Ovary (tissue), 9 donors: ENCODE results near the gene BRD3. TPM values are rescaled to one million over a fixed set of nuclear protein-coding genes. Genes with fewer than 3 reads are reported as not detected.

Experiments used
- DNase-seq, 5 donors: peaks; one replicate each; pipeline ENCODE4 v3.0.0-alpha.2; 2019 to 2020
- H3K27ac ChIP-seq, 2 donors: fragments of 200-600 bp; one replicate each; pipeline versions ENCODE4 v1.5.1 to v1.8.0; 2019 to 2022
- H3K27me3 ChIP-seq: fragments of 200-600 bp; one replicate; pipeline ENCODE4 v1.8.0; 2022
- H3K36me3 ChIP-seq: fragments of 200-600 bp; sonication (generic); one replicate; pipeline ENCODE4 v1.5.1; 2019
- H3K4me1 ChIP-seq: one replicate; pipeline ENCODE4 v1.8.1; 2013; ENCODE audit warnings: mild to moderate bottlenecking, moderate library complexity; ENCODE audit not compliant: insufficient read depth
- H3K4me3 ChIP-seq: fragments of 200-600 bp; sonication (generic); one replicate; pipeline ENCODE4 v1.5.1; 2017
- H3K9me3 ChIP-seq, 2 donors: fragments of 200-600 bp in 1 of 2; sonication (generic) in 1 of 2; one replicate each; pipeline versions ENCODE4 v1.5.1 to v1.8.1; 2013 to 2019; ENCODE audit warnings: mild to moderate bottlenecking in 1 of 2, moderate library complexity in 1 of 2
- EP300 ChIP-seq: sonication (generic); formaldehyde crosslinking; IDR thresholded peaks from one replicate; pipeline ENCODE4 v1.6.1; 2017; ENCODE audit warnings: antibody characterized with exemption
- POLR2A ChIP-seq: fragments of 450-650 bp; IDR thresholded peaks from one replicate; pipeline ENCODE4 v1.6.1; 2017; ENCODE audit warnings: antibody characterized with exemption, mild to moderate bottlenecking, moderate library complexity
- WGBS, 3 donors: extraction: QIAGEN DNeasy Blood & Tissue Kit in 1 of 3; methylation state at CpG; one replicate each; pipeline versions ENCODE4 v1.1.5 to v1.1.7; 2013 to 2017; 5-methylcytosine and 5-hydroxymethylcytosine counted together
- intact Hi-C, 4 donors: fragments of 100-400 bp; cut with DNase I; formaldehyde crosslinking; loops; one replicate each; pipeline versions ENCODE4 v1.11.0 to v1.15.1; 2022 to 2023
- polyA plus RNA-seq, 2 donors: library from polyadenylated mRNA; stranded (reverse); fragments of 200-250 nt in 1 of 2; fragments of 350-450 nt in 1 of 2; fragmentation: Illumina TruSeq in 1 of 2; extraction: RNeasy Lipid Tissue Mini Kit (QIAGEN cat#74804) in 1 of 2; gene quantifications; one replicate each; pipeline ENCODE4 v1.2.3, GENCODE V29; 2013 to 2014
- total RNA-seq, 7 donors: library from RNA; depleted of rRNA in 2 of 7; stranded (reverse); fragments of >200 nt in 2 of 7; fragmentation: NEBNext Ultra II Directional in 3 of 7; extraction: Animal tissue kit (Norgen Biotek cat#: 25700) in 3 of 7; gene quantifications; one replicate each; pipeline versions ENCODE4 v1.1.0 to v1.2.4, GENCODE V29; 2016 to 2023
- TF ChIP-seq, protein P1 (sequence below), 3 donors: fragments of 450-650 bp in 2 of 3; fragments of 200-600 bp in 1 of 3; IDR thresholded peaks; one replicate each; pipeline versions ENCODE4 v1.5.1 to v1.8.0; 2016 to 2022; ENCODE audit warnings: antibody characterized with exemption in 3 of 3, mild to moderate bottlenecking in 1 of 3
- donor health status: DM: no; HTN: no; CAD: no; lungs with moderate emphysema.
- donor health status: DM: no; HTN: no; CAD: no.
- donor health status: Bipolar disorder and iron deficiency.
- donor health status: DM: yes; HTN: yes; CAD: no.
- donor health status: DM: no; HTN: no; CAD: no.
- donor health status: DM: yes; HTN: yes; CAD: no.

The BRD3 gene
- total and polyA plus RNA-seq, 9 donors, result 14.9 to 52.1 (median 39.2) TPM

DNA sequence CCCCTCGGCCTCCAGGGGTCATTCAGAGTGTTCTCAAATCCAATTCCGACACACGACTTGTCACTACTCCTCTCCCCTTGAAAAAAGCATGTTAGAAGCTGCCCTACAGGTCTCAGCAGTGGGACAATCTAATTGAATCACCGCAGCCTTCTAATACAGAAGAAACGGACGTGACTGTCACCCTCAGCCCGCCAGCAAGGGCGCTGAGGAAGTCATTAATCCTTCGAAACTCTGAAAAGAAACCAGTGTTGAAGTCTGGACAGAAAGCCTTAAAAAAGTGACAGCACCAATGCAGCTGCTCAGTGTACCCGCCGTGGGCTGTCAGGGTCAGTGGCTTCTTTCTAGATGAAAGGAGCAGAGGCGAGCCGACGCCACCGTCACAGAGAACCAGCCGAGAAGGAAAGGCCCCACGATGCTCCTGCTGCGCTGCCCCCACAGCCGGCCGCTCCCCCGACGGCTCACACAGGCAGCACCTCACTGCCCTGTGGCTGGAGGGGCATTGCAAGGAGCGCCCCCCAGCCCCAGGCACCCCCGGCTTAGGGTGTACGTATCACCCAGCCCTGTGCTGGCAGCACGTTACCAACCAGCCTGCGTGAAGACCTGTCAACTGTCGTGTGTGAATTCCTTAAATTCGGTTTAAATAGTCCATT lies 36.9 kb downstream of the BRD3 start:
- peak in 2 of 5 donors; percentile 14 to 19 for DNase-seq
- TF ChIP-seq, protein P1, sequence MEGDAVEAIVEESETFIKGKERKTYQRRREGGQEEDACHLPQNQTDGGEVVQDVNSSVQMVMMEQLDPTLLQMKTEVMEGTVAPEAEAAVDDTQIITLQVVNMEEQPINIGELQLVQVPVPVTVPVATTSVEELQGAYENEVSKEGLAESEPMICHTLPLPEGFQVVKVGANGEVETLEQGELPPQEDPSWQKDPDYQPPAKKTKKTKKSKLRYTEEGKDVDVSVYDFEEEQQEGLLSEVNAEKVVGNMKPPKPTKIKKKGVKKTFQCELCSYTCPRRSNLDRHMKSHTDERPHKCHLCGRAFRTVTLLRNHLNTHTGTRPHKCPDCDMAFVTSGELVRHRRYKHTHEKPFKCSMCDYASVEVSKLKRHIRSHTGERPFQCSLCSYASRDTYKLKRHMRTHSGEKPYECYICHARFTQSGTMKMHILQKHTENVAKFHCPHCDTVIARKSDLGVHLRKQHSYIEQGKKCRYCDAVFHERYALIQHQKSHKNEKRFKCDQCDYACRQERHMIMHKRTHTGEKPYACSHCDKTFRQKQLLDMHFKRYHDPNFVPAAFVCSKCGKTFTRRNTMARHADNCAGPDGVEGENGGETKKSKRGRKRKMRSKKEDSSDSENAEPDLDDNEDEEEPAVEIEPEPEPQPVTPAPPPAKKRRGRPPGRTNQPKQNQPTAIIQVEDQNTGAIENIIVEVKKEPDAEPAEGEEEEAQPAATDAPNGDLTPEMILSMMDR (IDR thresholded peaks at IDR 0.05), result no peak
- TF ChIP-seq EP300 (no peak), POLR2A (no peak)
- Histone ChIP-seq H3K36me3 (no peaks in the 10 kb centered on the region), H3K4me3 (no peak overlapping the region), H3K27ac (no peak overlapping the region), H3K4me1 (peaks cover 4% of the 10 kb centered on the region), H3K27me3 (no peaks in the 10 kb centered on the region), H3K9me3 (no peaks in the 10 kb centered on the region)
- intact Hi-C loops, result no loop called here
- 82 to 86% (median 86%) methylated on average over 29 of the region's 29 CpGs for WGBS, 3 donors

DNA sequence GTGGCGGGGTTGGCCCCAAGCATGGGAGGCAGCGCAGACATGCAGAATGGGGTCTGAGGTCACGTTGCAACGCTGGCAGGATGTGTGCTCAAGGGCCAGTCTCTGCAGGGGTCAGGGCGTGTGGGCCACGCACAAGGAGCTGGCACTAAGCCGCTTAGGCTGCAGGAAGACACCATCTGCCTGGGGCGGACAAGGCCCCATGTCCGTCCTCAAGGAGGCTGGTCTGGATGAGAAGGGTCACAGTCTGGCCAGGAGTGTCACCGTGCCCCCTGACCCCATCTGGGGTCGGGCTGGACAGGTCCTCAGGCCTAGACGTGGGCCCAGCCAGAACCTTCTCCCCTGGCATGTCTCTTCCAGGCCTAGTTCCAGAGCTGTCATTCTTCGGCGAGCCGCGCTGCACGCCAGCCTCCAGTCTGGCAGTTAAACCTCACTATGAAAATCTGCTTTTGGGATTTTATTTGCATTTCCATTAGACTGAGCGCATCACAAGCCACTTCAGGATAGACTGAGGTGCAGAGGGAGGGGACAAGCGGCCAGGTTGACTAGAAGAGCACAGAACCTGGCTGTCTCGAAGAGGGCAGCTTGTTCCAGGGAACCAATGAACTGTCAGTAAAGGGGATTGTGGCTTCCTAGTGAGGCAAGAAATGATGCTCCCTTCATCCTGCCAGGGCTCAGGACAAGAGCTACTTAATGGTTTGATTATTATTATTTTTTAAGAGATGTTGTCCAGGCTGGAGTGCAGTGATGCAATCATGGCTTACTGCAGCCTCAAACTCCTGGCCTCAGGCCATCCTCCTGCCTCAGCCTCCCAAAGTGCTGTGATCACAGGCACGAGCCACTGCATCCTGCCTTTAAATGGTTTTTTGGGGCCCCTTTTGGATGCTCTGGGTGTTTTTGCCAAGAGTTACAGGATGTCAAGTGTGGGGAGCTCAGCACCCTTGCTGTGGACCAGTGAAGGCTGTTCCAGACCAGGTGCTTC lies 38.3 kb downstream of the BRD3 start:
- TF ChIP-seq EP300, result no peak
- TF ChIP-seq, protein P1 (IDR thresholded peaks at IDR 0.05), result no peak
- no peak for TF ChIP-seq POLR2A
- WGBS, 3 donors, result 87 to 90% (median 89%) methylated on average over 17 to 21 of the region's 21 CpGs
- Histone ChIP-seq H3K9me3 (no peaks in the 10 kb centered on the region), H3K27ac (no peak overlapping the region), H3K4me1 (peaks cover 5% of the 10 kb centered on the region), H3K36me3 (no peaks in the 10 kb centered on the region), H3K4me3 (no peak overlapping the region), H3K27me3 (no peaks in the 10 kb centered on the region)
- DNase-seq, result peak in 1 of 5 donors; percentile 28
- intact Hi-C loops, result loop anchor here in 1 of 4 donors (10.0 kb wide), 1 partner anchor 105 kb away; the partner anchor contains the start of gene WDR5

DNA sequence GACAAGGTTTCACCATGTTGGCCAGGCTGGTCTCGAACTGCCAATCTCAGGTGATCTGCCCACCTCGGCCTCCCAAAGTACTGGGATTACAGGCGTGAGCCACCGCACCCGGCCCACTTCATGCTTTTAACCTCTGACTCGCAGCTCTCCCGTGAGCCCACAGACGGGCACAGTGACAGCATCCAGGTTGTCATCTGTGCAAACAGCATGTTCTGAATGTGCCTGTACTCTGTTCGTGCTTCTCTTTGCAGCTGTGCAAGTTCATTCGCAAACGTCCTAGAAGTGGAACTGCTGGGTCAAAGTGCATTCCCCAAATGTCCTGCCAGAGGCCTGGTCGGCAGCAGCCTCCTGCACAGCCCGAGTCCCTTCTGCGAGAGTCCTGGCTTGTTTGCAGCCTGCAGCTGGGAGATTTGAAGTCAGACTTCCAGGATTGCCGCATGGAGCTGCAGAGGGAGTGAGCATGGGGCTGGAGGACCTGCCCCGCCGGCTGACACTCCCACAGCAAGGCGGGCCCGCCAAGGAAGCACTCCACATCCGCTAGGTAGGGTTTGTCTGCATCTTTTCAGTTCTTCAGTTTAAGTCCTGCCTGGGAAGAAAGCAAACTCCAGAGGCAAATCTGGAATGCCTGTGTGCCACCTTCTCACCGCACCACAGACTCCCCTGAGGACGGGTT lies 39.1 kb downstream of the BRD3 start:
- WGBS, 3 donors, result 85 to 88% (median 85%) methylated on average over 21 to 22 of the region's 22 CpGs
- TF ChIP-seq POLR2A, result no peak
- TF ChIP-seq, protein P1 (IDR thresholded peaks at IDR 0.05), result no peak
- TF ChIP-seq EP300, result no peak
- no peak for DNase-seq
- H3K27ac ChIP-seq, result no peak overlapping the region
- H3K4me1 ChIP-seq, result peaks cover 5% of the 10 kb centered on the region
- H3K27me3 ChIP-seq, result no peaks in the 10 kb centered on the region
- intact Hi-C loops, result loop anchor here in 1 of 4 donors (10.0 kb wide), 1 partner anchor 106 kb away; the partner anchor contains the start of gene WDR5
- H3K36me3 ChIP-seq, result no peaks in the 10 kb centered on the region
- no peaks in the 10 kb centered on the region for H3K9me3 ChIP-seq
- H3K4me3 ChIP-seq, result no peak overlapping the region

DNA sequence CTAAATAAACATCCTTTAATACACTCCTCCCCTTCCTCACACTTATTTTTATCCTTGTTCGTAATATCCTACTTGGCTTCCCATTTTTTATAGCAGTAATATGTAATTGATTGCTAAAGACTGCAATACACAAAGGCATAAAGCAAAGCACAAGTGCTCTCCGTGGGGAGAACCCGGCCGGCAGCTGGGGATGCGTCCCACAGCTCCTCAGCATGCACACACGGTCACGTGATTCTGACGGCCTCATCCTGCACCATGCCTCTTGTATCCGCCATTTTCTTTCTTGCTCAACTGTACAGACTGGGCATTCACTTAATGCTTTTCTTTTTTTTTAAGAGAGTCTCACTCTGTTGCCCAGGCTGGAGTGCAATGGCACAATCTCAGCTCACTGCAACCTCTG lies 39.8 kb downstream of the BRD3 start:
- intact Hi-C loops, result loop anchor here in 1 of 4 donors (10.0 kb wide), 1 partner anchor 107 kb away; the partner anchor contains the start of gene WDR5
- Histone ChIP-seq H3K36me3 (no peaks in the 10 kb centered on the region), H3K4me1 (peaks cover 5% of the 10 kb centered on the region), H3K27ac (no peak overlapping the region), H3K9me3 (no peaks in the 10 kb centered on the region), H3K27me3 (no peaks in the 10 kb centered on the region), H3K4me3 (no peak overlapping the region)
- no peak for DNase-seq
- TF ChIP-seq EP300 (no peak), POLR2A (no peak)
- TF ChIP-seq, protein P1 (IDR thresholded peaks at IDR 0.05), result no peak
- 88 to 94% (median 91%) methylated on average over 9 of the region's 9 CpGs for WGBS, 3 donors
